HL-60 (cell line): ENCODE results near the gene PDZD4.

Source experiments
- CTCF ChIP-seq: IDR thresholded peaks from one replicate; pipeline ENCODE4 v1.5.1; 2011; ENCODE audit warnings: low read length, control low read depth, inconsistent platforms; ENCODE audit not compliant: insufficient read depth
- POLR2AphosphoS5 ChIP-seq: IDR thresholded peaks from 2 replicates; pipeline ENCODE4 v1.6.1; 2012; ENCODE audit warnings: low read depth
- REST ChIP-seq: IDR thresholded peaks from 2 replicates; pipeline ENCODE4 v1.6.1; 2012; ENCODE audit warnings: low read depth; ENCODE audit not compliant: insufficient replicate concordance
- SPI1 ChIP-seq: IDR thresholded peaks from 2 replicates; pipeline ENCODE4 v1.6.1; 2012; ENCODE audit warnings: low read depth, mild to moderate bottlenecking, borderline replicate concordance

- no peak for TF ChIP-seq CTCF
- no peak for TF ChIP-seq POLR2AphosphoS5
- TF ChIP-seq REST = no peak
- no peak for TF ChIP-seq SPI1
These were observed 9.7 kb downstream of the PDZD4 start for GRCh38 chrX:153820601-153821000.
